CD1c-positive myeloid dendritic cell (primary cell): ENCODE data around the gene ZNF296.

Experiments used
- DNase-seq: peaks from one replicate; pipeline ENCODE4 v3.0.0-alpha.2; 2016; ENCODE audit errors: extremely low spot score

ZNF296 gene

DNA sequence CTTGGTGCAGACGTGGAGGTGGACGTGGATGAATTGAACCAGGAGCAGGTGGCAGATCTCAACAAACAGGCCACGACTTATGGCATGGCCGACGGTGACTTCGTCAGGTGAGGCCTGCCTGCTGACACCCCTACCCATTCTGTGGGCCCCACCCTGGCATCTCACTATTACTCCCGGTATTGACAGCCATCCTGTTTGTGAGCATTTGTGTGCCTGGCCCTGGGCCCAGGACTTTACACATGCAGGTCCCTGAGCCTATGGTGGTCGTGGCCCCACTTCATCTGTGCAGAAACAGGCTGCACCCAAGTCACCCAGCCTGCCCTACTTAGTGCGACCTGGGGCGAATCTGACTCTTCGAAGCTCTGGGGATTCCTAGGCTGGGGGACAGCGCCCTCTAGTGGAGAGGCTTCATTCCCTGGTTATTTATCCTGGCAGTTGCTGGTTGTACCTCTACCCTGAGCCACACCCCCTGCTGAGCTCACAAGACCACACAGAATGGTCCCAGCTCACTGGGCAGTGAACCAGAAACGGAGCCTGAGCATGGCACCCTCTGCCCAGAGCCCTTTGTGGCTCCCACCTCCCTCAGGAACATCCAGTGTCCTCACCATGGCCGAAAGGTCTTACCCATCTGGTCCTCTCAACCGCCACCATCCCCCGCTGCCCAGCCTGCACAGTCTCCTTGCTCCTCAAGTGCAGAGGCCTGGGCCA lies 16.9 kb downstream of the ZNF296 start:
- peak; percentile 87 for DNase-seq

DNA sequence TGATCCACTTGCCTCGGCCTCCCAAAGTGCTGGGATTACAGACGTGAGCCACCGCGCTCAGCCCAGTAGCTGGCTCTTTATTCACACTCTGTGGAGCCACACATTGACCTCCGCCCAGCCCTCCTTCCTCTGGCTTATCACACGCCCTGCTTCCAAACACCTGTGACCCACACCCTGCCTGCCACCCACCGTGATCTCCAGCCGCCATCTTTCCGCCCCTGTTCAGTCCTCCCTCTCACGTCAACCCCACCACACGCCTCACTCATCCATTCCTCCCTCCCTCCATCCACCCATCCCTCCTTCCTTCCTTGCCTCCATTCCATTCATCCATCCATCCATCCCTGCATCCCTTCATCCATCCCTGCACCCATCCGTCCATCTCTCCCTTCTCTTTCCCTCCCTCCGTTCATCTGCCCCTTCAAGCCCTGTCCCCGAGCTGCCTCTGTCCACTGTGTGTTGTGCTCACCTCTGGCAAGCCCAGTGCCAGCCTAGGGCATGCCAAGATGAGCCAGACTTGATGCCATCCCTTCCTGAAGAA lies 17.6 kb downstream of the ZNF296 start:
- no peak for DNase-seq

DNA sequence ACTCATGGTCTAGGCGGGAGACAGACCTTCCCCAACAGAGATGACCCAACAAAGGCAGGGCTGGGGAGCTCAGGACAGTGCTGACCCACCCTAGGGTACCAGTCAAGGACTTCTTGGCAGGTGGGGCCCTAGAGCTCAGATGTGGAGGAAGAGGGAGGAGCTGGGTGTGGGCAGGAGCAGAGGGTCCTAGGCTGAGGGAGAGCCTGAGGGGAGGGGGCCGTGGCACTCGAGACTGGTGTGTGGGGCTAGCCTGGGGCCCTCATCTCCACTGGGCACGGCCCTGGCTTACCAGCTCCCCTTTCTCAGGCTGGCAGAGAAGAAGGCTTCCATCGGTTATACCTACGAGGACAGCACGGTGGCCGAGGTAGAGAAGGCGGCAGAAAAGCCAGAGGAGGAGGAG lies 18.8 kb downstream of the ZNF296 start:
- no peak for DNase-seq

DNA sequence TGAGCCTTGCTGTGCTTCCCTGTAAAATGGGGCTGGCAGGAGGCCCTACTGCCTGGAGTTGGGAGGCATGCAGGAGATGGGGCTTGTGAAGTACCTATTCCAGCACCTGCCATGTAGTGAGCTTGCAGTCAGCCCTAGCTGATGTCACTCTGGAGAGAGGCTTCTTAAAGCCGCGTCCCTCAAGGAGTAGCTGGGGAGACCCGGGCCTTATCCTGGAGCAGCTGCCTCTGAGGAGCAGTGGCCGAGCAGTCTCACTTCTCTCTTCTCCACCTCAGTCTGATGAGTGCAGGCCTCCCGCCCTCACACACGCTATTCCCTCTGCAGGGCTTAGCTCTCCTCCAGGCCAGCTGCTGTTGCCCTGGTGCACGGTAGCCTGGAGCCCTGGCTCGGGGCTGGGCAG lies 19.4 kb downstream of the ZNF296 start:
- DNase-seq, result no peak

DNA sequence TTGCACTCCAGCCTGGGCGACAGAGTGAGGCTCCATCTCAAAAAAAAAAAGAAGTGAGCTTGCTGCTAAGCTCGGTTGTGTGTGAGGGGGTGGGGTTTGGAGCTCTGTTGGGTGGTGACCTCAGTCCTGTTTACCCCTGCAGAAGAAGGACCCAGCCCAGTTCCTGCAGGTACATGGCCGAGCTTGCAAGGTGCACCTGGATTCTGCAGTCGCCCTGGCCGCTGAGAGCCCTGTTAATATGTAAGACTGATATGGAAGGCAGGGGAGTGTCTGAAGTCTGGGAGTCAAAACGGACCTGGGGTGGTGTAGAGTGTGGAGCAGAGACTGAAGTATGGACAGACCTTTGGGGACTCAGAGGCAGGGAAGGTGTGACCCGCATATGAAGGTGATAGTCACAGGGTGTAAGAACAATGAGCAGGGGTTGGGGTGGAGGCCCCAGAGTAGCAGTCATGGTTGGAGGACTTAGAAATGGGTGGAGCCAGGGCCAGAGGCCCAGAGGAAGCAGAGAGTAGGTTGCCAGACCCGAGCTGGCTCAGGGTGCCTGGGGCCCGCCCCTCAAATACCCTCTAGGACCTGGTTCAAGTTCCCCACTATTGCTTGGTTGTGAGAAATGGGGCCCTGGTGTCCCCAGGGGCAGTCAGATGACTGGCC lies 24.2 kb downstream of the ZNF296 start:
- DNase-seq, result no peak

DNA sequence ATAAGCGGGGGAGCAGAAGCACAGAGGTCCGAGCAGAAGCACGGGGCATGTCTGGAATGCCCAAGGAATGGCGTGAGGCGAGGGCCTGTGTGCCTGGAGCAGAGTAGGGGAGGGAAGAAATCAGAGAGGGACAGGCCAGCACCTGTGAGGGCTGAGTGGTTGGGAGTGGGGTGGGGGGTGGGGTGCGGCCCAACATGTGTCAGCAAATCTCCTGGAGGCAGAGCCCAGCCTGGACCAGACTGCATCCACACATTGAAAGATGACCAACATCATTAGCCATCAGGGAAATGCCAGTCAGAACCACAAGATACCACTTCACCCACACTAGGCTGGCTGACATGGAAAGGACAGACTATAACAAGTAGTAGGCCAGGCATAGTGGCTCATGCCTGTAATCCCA lies 26.2 kb downstream of the ZNF296 start:
- DNase-seq, result no peak

DNA sequence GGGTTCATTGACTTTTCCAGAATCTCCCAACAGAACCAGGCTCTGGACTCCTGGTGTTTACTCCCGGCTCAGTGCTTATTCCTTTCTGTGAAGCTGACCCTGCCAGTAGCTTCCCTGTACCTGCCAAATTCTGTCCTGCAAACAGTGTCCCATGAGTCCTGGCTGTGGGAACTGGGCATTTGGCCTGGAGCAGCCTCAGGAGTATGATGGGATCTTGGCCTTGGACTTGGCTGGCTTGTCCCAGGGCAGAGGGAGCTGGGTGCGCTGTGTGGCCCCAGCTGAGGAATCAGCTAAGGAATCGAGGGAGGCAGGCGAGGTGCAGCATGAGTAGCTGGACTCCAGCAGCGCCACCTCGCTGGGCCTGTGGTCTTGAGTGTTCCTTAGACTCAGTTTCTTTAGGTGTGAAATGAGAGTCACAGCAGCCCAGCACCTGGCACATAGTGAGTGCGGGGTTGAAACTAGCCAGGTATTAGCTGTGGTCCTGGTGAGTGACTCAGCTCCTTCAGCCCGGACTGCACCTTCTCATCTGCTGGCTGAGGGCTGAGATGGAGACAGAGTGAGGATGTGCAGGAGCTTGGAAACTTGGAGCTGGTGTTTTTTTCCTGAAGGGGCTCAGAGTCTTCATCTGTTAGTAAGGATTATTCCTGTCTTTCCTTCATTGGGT lies 27.1 kb downstream of the ZNF296 start:
- no peak for DNase-seq

DNA sequence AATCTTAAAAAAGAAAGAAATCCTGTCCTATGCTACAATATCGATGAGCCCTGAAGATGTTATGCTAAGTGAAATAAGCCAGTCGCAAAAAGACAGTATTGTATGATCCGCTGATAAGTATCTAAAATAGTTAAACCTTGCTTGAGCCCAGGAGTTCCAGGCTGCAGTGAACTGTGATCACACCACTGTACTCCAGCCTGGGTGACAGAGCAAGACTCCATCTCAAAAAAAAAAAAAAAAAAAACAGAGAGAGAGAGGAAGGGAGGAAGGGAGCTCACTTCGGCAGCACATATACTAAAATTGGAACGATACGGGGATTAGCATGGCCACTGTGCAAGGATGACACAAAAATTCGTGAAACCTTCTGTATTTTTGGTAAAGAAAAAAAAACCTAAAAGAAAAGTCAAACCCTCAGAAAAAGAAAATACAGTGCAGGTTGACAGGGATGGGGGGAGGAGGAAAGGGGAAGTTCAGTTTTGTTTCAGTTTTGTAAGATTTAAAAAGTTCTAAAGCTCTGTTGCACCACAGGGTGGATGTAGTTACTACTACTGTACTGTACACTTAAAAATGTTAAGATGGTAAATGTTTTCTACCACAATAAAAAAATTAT lies 29.0 kb downstream of the ZNF296 start:
- peak; percentile 42 for DNase-seq

DNA sequence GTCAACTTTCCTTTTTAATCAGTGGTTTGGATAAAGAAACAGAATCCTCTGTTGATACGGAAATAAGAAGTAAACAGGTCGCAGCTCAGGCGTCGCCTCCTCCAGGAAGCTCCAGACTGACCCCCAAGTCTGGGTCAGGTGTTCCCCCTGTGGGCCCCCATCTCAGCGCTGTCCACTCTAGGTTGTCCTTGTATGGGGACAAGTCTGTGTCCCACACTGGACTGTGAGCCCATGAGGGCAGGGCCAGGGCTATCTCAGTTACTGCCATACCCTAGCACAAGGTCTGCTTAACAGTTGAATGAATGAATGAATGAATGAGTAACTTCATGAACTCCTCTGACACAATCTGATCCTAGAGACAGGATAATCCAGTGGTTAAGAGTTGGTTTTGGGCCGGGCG lies 29.9 kb downstream of the ZNF296 start:
- DNase-seq, result no peak

DNA sequence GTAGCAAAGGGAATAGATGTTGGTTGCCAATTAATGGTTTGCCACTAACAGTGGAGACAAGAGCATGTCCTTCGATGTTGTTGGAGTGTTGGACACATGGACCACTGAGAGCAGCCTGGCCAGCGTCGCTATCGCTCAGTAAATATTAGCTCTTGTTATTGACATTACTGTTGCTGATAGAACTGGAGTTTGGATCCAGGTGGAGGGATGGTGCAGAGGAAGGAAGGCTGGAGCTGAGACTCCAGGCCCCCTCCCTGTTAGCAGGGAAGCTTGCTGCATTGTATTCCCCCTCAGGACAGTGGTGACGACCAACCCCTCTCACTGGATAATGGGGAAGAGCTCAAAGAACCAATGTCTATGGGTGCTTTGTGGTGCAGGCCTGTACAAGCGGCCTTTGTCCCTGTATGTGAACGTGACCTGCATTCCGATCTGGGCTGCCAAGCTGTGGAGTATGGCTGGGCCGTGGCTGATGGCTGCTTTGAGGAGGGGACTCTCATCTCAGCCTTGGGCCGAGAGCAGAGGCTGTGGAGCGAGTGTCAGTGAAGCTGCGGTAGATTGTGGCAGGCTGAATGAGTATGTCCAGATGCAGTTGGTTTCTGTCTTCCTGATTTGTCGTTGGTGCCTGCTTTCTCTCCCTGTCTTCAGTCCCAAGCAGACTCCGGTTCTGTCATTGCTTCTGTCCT lies 30.5 kb downstream of the ZNF296 start:
- no peak for DNase-seq

DNA sequence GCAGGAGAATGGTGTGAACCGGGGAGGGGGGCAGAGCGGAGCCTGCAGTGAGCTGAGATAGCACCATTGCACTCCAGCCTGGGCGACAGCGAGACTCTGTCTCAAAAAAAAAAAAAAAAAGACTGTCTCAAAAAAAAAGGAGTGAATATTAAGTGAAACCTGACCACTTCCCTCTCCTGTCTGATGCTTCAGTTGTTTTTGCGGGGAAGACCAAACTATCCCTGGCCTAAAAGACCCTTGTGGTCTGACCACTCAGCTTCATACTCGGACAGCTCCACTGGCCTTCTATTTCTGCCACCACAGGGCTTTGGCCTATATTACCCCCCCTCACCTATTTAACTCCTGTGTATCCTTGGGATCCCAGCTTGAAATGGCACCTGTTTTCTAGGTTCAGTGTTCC lies 35.2 kb downstream of the ZNF296 start:
- DNase-seq, result peak; percentile 9

DNA sequence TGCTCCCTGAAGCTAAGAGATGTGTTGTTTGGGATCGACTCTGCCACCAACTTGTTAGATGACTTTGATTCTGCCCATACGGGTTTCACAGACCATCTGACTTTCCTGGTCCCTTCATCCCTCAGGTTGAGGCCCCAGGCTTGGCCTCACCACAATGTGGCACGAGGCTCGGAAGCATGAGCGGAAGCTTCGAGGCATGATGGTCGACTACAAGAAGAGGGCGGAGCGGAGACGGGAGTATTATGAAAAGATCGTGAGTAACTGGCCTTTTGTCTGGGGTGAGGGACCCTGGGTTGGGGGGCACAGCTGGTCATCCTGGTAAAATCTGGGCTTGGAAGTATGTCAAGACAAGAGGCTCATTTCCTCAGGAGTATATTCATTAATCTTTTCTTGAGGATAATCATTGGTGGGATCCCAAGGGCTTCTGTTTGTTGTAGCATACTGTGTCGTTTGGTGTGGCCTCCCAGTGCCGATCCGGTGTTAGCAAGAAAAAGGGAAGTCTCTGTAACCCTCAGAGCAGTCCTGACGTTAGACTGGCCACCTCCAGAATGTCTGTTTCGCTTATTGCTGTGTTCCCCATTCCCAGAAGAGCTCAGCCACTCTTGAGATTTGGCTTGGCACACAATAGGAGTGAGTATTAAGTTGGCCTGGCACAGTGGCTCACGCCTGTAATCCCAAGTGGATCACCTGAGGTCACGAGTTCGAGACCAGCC lies 36.1 kb downstream of the ZNF296 start:
- DNase-seq, result peak; percentile 86

DNA sequence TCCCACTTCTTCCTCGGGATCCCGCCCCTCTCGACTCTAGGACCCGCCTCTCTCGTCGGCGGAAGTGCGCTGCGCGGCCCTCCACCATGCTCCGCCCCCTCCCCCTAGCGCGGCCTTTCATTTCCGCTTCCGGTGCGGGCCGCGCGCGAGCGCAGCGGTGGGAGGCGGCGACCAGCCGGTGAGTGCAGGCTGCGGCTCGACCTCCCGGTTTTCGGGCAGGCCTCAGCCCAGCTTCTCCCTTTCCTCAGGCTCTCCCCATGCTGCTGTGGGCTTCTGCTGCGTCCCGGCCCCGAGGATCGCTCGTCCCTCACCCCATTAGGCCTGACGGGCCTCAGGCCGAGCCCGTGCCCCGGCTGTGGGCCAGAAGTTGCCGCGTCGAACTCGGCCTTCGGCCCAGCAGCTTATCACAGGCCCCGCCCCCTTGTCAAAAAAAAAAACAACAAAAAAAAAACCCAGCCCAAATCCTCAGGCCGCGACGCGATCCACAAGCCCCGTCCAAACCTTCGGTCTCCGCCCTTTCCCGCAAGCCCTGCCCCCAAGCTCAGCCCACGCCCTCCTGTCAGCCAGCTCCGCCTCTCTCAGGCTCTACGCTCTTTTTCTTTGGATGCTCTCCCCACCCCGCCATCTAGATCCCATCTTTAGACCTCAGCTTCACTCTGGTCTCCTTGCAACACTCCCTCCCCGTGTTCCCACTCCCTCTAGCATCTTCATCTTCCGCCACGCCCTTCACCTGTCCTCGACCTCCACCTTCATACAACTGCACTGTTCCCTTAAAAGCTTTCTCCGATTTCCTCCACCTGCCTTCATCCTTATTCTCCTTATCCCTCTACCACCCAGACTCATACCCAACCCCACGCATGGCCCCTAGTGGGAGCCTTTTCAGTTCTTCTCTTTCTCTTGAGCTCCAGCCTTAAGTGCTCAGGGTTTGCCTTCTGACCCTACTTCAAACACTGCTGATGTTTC lies 37.1 kb downstream of the ZNF296 start, which contains the start of gene CLASRP:
TSS of gene CLASRP (plus strand) at position 115 of the 963 bp plus-strand sequence. CDS start 1,168 bp downstream, outside the sequence.
- DNase-seq, result peak; percentile 96

DNA sequence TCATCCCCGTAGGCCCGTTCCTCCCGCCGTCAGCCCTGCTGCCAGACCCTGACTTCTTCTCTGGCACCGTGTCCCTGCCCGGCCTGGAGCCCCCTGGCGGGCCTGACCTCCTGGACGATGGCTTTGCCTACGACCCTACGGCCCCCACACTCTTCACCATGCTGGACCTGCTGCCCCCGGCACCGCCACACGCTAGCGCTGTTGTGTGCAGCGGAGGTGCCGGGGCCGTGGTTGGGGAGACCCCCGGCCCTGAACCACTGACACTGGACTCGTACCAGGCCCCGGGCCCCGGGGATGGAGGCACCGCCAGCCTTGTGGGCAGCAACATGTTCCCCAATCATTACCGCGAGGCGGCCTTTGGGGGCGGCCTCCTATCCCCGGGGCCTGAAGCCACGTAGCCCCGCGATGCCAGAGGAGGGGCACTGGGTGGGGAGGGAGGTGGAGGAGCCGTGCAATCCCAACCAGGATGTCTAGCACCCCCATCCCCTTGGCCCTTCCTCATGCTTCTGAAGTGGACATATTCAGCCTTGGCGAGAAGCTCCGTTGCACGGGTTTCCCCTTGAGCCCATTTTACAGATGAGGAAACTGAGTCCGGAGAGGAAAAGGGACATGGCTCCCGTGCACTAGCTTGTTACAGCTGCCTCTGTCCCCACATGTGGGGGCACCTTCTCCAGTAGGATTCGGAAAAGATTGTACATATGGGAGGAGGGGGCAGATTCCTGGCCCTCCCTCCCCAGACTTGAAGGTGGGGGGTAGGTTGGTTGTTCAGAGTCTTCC lies 38.7 kb downstream of the ZNF296 start:
- DNase-seq, result no peak

DNA sequence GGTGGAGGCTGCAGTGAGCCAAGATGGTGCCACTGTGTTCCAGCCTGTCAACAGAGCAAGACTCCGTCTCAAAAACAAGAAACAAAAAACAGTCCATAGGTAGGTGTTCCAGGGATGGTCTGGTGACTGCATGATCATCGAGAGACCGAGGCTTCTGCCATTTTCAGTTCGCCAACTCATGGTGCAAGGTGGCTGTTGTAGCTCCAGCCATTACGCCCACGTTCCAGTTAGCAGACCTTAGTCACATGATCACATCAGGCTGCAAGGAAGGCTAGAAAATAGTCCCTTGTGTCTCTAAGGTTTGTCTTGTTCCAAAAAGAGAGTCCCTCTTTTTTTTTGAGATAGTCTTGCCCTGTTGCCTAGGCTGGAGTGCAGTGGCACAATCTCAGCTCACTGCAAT lies 40.5 kb downstream of the ZNF296 start:
- no peak for DNase-seq

DNA sequence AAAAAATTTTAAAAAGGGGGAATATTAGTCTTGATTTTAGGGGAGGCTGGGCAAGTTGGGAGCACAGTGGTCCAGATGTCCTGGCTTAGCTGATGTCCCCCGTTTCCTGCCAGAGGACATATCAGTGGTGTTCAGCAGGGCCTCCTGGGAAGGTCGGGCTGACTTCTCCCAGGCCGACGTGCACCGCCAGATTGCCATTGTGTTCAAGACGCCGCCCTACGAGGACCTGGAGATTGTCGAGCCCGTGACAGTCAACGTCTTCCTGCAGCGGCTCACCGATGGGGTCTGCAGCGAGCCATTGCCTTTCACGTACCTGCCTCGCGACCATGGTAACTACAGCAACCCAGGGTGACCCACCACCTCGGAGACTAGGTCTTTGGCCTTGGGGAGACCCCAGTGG lies 43.9 kb downstream of the ZNF296 start:
- DNase-seq, result no peak

DNA sequence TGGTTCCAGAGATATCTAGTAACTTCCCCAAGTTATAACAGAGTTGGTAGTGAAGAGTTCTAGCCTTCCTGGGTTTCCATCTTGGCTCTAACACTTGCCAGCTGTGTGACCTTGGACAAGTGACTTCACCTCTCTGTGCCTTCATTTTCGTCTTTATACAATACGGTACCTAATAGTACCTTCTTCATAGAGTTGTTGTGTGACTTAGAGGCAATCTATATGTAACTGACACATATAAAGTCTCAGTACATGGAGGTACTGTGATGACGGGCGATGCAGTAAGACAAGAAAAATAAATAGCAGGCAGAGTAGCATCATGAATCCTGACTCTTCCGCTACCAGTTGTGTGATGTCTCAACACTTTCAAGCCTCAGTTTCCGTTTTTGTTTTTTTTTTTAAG lies 45.5 kb downstream of the ZNF296 start:
- no peak for DNase-seq

DNA sequence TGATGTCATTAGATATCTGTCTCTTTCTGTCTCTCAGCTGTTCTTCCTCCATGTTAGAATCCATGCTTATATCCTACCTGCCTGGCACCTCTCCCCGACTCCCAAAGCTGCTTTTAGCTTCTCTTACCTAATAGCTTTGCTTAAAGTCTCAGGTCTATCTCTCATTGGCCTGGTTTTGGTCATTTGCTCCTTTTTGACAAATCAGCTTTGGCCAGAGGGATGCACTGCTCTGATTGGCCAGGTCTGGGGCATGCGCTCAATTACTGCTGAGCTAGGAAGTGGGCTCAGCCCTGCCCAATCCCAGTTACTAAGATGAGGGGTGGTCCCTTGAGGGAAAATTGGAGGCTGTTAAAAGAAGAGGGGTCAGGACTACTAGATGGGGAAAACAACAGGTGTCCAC lies 48.9 kb downstream of the ZNF296 start:
- no peak for DNase-seq

DNA sequence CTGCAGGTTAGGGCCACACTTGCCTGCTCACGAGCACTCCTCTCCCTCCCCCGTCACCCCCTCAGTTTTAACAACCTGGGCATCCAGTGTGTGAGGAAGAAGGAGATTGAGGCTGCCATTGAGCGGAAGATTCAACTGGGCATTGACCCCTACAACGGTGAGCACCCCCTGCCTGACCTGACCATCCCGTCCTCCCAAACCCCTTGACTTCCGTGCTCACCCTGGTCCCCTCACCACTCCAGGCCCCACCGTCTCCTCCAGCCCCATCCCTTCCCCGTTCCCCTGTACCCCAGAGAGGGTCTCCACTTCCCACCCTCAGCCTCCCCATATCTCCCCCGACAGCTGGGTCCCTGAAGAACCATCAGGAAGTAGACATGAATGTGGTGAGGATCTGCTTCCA lies 51.0 kb downstream of the ZNF296 start:
- no peak for DNase-seq
